HUES6 (cell line): ENCODE results near the gene HTR4.

Experiments used
- H3K27ac ChIP-seq: 2 replicates; pipeline ENCODE4 v1.7.0; 2013; ENCODE audit warnings: low read depth, mild to moderate bottlenecking, low read length, inconsistent platforms
- H3K27me3 ChIP-seq: 2 replicates; pipeline ENCODE4 v1.6.1; 2013; ENCODE audit warnings: low read length; ENCODE audit not compliant: control insufficient read depth, insufficient read depth
- H3K36me3 ChIP-seq: 2 replicates; pipeline ENCODE4 v1.6.1; 2013; ENCODE audit warnings: low read length; ENCODE audit not compliant: control insufficient read depth, insufficient read depth
- H3K4me1 ChIP-seq: 2 replicates; pipeline ENCODE4 v1.6.1; 2013; ENCODE audit warnings: low read length; ENCODE audit not compliant: control insufficient read depth, insufficient read depth
- H3K4me3 ChIP-seq: 2 replicates; pipeline ENCODE4 v1.5.1; 2013; ENCODE audit warnings: low read depth, low read length
- H3K9ac ChIP-seq: one replicate; pipeline ENCODE4 v1.6.1; 2013; ENCODE audit warnings: mild to moderate bottlenecking, low read length
- H3K9me3 ChIP-seq: 2 replicates; pipeline ENCODE4 v1.6.1; 2013; ENCODE audit warnings: low read depth, low read length; ENCODE audit not compliant: control insufficient read depth, insufficient read depth

Gene HTR4

DNA sequence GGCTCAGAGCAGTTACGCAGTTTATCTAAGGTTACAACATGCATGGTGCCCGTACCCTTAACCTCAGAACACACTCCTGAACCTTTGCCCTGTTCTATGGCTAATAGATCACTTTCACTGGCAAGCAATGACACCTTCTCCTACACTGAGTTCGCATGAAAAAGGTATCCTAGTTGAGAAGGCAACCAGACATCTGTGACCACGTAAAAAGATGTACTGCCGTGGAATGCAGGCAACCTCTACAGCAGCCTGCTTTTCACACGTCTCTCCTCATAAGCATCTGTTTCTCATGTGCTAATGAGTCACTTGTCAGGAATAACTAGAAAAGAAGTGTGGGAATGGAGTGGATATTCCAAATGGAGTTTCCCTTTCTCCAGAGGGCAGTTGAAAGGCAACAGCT, 199.1 kb downstream of the HTR4 start:
- H3K27ac ChIP-seq: no peak overlapping the region
- no peaks in the 10 kb centered on the region for H3K27me3 ChIP-seq
- no peaks in the 10 kb centered on the region for H3K36me3 ChIP-seq
- H3K9me3 ChIP-seq: no peaks in the 10 kb centered on the region
- H3K4me1 ChIP-seq: peaks cover 24% of the 10 kb centered on the region
- H3K9ac ChIP-seq: no peak overlapping the region
- H3K4me3 ChIP-seq: no peak overlapping the region

DNA sequence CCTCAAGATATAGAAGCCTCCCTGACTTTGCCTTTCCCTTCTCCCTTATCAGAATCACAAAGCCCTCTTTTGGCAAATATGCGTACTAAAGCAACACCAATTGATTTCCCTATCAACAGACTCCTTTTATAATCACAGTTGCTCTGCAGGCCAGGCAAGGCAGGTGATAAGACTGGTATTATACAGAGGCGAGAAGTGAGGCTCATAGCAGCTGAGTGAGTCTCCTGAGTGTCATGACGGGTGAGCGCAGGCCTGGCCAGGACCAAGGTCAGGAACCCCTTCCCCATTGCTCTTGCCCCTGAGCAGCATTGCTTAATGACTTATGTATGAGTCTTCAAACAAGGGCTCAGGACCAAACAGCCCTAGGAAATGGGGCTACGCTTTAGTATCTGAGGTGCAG, 199.8 kb downstream of the HTR4 start:
- no peaks in the 10 kb centered on the region for H3K36me3 ChIP-seq
- H3K4me1 ChIP-seq: peaks cover 24% of the 10 kb centered on the region
- no peak overlapping the region for H3K27ac ChIP-seq
- no peak overlapping the region for H3K9ac ChIP-seq
- no peaks in the 10 kb centered on the region for H3K27me3 ChIP-seq
- H3K9me3 ChIP-seq: no peaks in the 10 kb centered on the region
- no peak overlapping the region for H3K4me3 ChIP-seq

DNA sequence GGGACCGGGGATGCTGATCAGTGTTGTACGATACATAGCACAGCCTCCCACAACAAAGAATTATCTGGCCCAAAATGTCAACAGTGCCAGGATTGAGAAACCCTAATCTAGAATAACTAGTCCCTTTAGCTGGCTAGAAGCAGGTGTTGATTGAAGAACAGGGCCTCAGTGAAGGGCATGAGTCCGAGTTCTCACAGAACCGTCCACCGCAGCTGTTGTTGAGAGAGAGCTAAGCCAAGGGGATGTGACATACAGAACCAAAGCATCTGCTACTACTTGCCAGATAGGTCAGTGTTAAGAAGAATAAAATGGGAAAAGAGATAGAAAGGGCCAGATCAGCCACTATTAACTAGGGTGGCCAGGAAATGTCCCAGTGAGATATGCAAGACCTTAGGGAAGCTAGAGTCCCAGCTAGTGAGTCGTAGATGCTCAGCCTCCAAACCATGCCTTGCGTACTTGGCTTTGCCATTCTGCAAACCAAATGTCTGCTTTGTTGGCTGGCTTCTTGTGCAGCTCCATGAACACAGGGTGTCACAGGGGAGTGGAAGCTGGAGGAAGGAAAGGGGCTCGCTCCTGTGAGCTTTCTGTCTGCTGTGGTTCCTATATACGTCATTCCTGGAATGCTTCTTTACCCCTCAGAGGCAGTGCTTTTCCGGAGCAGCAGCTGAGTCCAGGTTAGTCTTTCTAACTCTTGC, 201.7 kb downstream of the HTR4 start:
- Histone ChIP-seq H3K9me3 (no peaks in the 10 kb centered on the region), H3K27me3 (no peaks in the 10 kb centered on the region), H3K27ac (no peak overlapping the region), H3K9ac (no peak overlapping the region), H3K4me3 (no peak overlapping the region), H3K4me1 (peaks cover 24% of the 10 kb centered on the region), H3K36me3 (no peaks in the 10 kb centered on the region)

DNA sequence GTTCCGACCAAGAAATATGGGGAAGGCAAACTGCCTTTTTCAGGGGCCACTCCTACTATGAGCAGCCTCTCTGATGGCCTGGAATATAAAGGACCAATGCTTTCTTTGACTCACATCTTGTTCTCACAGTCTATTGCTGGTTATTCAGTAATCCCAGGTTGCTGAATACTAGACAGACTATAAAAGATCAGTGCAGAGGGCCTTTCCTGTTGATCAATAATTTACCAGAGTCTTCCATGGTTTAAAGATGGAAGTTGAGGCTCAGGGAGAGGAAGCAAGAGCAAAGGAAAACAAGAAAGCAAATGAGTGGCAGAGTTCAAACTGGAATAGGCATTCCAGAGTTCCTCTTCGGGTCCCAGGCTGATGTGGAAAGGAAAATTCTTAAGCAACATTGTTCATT, 207.7 kb downstream of the HTR4 start:
- no peak overlapping the region for H3K4me3 ChIP-seq
- no peak overlapping the region for H3K27ac ChIP-seq
- no peak overlapping the region for H3K9ac ChIP-seq
- H3K9me3 ChIP-seq: no peaks in the 10 kb centered on the region
- no peaks in the 10 kb centered on the region for H3K4me1 ChIP-seq
- peaks cover 8% of the 10 kb centered on the region for H3K36me3 ChIP-seq
- H3K27me3 ChIP-seq: no peaks in the 10 kb centered on the region

DNA sequence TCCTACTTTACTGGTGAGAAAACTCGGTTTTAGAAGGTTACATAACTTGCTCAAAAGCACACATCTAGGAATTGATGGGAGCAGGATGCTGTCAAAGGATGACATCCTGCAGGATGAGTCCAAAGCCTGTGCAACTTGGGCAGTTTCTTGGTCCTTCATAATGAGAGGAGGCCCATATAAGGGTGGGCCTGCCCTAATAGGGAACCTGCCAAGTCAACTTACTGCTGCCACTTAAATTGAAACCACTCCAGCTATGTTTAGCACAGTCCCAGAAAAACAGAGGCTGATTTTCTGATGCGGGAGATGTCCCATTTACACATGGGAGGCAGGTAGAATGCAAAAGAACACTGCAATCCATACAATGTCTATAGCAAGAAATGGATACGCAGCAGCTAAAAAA, 208.7 kb downstream of the HTR4 start:
- no peak overlapping the region for H3K9ac ChIP-seq
- H3K9me3 ChIP-seq: no peaks in the 10 kb centered on the region
- no peaks in the 10 kb centered on the region for H3K27me3 ChIP-seq
- no peak overlapping the region for H3K27ac ChIP-seq
- H3K4me1 ChIP-seq: no peaks in the 10 kb centered on the region
- H3K4me3 ChIP-seq: no peak overlapping the region
- peaks cover 17% of the 10 kb centered on the region for H3K36me3 ChIP-seq

DNA sequence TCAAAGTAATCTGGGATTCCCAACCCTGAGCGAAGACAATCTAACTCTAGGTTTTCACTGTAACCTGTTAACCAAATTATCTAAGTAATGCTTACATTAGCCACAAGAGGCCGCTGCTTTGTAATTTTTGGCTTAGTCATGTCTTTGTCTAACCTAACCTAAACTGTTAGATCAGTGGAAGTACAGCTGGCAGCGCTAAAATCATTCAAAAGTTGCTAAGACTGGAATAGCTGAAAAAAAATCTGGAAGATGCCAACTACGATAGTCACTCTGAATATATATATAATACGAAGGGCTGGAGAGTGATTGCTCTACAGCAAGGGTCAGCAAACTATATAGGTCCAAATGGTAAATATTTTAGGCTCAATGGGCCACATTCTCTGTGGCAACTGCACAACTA, 210.3 kb downstream of the HTR4 start:
- no peaks in the 10 kb centered on the region for H3K9me3 ChIP-seq

DNA sequence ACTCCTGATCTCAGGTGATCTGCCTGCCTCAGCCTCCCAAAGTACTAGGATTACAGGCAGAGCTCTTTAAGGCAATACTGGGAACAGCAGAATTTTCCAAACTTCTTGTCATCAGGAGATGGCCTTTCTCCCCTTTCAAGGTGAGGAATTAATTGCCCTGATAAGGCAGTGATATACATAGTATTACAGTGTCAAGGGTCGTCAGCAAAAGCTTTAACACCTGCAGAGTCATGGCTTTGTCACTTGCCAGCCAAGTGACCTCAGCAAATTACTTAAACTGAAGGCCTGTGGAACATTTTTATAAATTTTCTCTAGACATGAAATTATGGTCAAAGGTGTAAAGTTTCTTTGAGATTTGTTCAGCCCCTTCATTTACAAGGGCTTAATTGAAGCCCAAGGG, 211.1 kb downstream of the HTR4 start:
- Histone ChIP-seq H3K36me3 (peaks cover 41% of the 10 kb centered on the region), H3K4me3 (no peak overlapping the region), H3K4me1 (no peaks in the 10 kb centered on the region), H3K27me3 (no peaks in the 10 kb centered on the region), H3K9ac (no peak overlapping the region), H3K27ac (no peak overlapping the region), H3K9me3 (no peaks in the 10 kb centered on the region)

More for the DNA sequence above, 210.3 kb downstream of the HTR4 start:
- no peak overlapping the region for H3K27ac ChIP-seq
- no peak overlapping the region for H3K9ac ChIP-seq
- H3K4me3 ChIP-seq: no peak overlapping the region
- no peaks in the 10 kb centered on the region for H3K27me3 ChIP-seq
- H3K4me1 ChIP-seq: no peaks in the 10 kb centered on the region
- peaks cover 33% of the 10 kb centered on the region for H3K36me3 ChIP-seq

DNA sequence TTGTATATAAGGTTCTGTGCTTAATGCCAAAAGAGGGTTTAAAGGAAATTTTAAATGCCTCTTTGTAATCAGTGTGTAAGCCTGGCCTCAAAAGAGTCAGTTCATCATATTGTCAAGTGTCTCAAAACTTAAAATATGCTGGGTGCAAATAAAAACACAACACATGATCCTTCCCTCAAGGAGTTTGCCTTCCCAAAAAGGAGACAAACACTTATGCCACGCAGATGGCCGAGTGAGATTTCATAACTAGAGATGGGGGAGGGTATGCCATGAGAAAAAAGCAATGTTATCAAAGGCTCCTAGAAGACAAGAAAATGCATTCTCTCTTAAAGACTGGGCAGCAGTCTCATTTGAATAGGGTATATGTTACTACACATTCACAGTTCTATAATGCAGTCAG, 215.4 kb downstream of the HTR4 start:
- Histone ChIP-seq H3K9ac (no peak overlapping the region), H3K4me1 (no peaks in the 10 kb centered on the region), H3K4me3 (no peak overlapping the region), H3K27ac (no peak overlapping the region), H3K27me3 (no peaks in the 10 kb centered on the region), H3K9me3 (no peaks in the 10 kb centered on the region), H3K36me3 (peaks cover 69% of the 10 kb centered on the region)

DNA sequence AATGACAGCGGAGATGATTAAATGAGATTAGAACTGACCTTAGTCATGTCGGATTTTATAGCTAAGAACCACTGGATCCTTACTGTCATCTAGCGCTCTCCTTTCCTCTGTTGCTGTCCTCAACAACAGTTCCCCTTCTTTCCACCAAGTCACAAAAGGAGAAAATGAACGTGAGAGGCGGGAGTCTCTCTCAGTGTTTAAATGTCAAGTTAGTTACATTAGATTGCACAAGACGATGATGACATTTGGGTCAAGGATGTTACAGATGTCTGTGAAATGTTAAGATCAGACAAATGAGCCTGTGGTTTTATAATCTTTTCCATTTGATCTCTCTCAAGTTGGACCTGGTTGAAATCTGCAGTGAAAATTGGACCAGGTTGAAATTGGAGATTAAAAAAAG, 217.1 kb downstream of the HTR4 start:
- H3K4me1 ChIP-seq: no peaks in the 10 kb centered on the region
- no peaks in the 10 kb centered on the region for H3K9me3 ChIP-seq
- H3K36me3 ChIP-seq: peaks cover 77% of the 10 kb centered on the region
- no peak overlapping the region for H3K27ac ChIP-seq
- H3K9ac ChIP-seq: no peak overlapping the region
- no peaks in the 10 kb centered on the region for H3K27me3 ChIP-seq
- no peak overlapping the region for H3K4me3 ChIP-seq

DNA sequence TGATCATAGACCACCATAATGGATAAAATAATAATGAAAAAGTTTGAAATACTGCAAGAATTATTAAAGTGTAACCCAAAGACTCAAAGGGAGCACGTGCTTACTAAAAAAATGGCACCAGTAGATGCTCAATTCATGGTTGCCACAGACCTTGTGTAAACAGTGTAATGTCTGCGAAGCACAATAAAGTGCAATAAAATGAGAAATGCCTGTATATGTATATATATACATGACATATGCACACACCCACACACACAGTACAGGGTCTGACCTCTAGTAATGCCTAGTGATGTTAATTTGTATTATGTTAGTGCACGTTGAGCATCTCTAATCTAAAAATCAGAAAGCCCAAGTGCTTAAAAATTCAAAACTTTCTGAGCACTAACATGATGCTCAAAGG, 218.3 kb downstream of the HTR4 start:
- H3K36me3 ChIP-seq: peaks cover 67% of the 10 kb centered on the region
- no peaks in the 10 kb centered on the region for H3K9me3 ChIP-seq
- H3K4me1 ChIP-seq: no peaks in the 10 kb centered on the region
- H3K9ac ChIP-seq: no peak overlapping the region
- no peak overlapping the region for H3K27ac ChIP-seq
- H3K4me3 ChIP-seq: no peak overlapping the region
- H3K27me3 ChIP-seq: no peaks in the 10 kb centered on the region

DNA sequence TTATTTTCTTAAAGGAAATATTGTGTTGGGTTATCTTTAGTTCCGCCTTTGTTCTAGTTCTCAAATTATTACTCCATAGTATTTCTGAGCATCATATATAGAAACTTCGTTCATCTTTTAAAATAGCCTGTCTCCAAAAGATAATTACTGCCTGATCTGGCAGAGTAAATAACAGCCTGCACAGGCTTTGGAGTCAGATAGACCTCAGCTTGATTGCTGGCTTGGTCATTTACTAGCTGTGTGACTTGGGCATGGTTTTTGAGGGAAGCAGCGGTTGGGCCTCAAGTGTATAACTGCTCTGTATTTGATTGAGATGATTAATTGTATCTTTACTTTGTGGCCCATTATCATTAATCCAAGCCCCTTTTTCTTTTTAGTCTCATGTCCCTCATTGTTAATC, 220.5 kb downstream of the HTR4 start:
- H3K27ac ChIP-seq: no peak overlapping the region
- H3K4me1 ChIP-seq: no peaks in the 10 kb centered on the region
- H3K9me3 ChIP-seq: no peaks in the 10 kb centered on the region
- H3K27me3 ChIP-seq: no peaks in the 10 kb centered on the region
- H3K36me3 ChIP-seq: peaks cover 53% of the 10 kb centered on the region
- no peak overlapping the region for H3K4me3 ChIP-seq
- H3K9ac ChIP-seq: no peak overlapping the region
